Upper lobe of left lung (tissue), 4 donors: ENCODE measurements around the gene GPR137B.

Source experiments
- EP300 ChIP-seq, 4 donors: sonication (generic); formaldehyde crosslinking; IDR thresholded peaks; one replicate each; pipeline ENCODE4 v1.5.1; 2017; ENCODE audit warnings: antibody characterized with exemption in 4 of 4, control low read depth in 2 of 4
- POLR2A ChIP-seq, 4 donors: fragments of 450-650 bp; IDR thresholded peaks; one replicate each; pipeline ENCODE4 v1.5.1; 2016 to 2017; ENCODE audit warnings: antibody characterized with exemption in 4 of 4, mild to moderate bottlenecking in 2 of 4
- TF ChIP-seq, protein P1 (sequence below), 6 experiments: fragments of 450-650 bp in 4 of 6; fragments of 200-600 bp in 2 of 6; sonication (generic) in 2 of 6; IDR thresholded peaks; one replicate each; pipeline ENCODE4 v1.5.1; 2016 to 2019; ENCODE audit warnings: antibody characterized with exemption in 6 of 6

DNA sequence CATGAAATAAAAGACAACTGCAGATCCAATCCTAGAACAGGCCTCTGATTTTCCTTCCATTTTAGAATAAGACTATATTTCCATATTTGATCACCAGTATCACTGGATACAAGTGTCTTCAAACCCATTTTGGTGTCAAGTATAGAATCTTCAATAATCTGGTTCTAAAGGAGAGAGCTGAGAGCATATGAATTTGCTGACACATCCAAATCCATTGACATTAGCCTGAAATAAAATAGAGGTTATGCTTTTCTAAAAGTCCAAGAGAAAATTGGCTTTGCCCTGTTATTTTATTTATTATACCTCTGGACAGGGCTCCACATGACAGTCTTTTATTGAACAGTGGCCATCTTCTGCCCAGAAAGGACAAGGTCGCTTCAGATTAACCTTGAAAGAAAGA lies 110.8 kb downstream of the GPR137B start:
- TF ChIP-seq, protein P1, sequence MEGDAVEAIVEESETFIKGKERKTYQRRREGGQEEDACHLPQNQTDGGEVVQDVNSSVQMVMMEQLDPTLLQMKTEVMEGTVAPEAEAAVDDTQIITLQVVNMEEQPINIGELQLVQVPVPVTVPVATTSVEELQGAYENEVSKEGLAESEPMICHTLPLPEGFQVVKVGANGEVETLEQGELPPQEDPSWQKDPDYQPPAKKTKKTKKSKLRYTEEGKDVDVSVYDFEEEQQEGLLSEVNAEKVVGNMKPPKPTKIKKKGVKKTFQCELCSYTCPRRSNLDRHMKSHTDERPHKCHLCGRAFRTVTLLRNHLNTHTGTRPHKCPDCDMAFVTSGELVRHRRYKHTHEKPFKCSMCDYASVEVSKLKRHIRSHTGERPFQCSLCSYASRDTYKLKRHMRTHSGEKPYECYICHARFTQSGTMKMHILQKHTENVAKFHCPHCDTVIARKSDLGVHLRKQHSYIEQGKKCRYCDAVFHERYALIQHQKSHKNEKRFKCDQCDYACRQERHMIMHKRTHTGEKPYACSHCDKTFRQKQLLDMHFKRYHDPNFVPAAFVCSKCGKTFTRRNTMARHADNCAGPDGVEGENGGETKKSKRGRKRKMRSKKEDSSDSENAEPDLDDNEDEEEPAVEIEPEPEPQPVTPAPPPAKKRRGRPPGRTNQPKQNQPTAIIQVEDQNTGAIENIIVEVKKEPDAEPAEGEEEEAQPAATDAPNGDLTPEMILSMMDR (IDR thresholded peaks at IDR 0.05) = no peak
- TF ChIP-seq POLR2A (IDR thresholded peaks at IDR 0.05) (no peak), EP300 (IDR thresholded peaks at IDR 0.05) (no peak)
